Upper lobe of left lung (tissue), 6 donors: ENCODE measurements around the gene MYH13. TPM values are rescaled to one million over a fixed set of nuclear protein-coding genes. Genes with fewer than 3 reads are reported as not detected.

ENCODE experiments used
- ATAC-seq, 2 donors: fragments of 200-7000 bp; cut with Tn5 transposase; one replicate each; pipeline ENCODE4 v1.9.1; 2022; ENCODE audit warnings: mild to moderate bottlenecking in 2 of 2, moderate library complexity in 2 of 2; ENCODE audit not compliant: low FRiP score in 2 of 2
- DNase-seq, 2 donors: peaks; one replicate each; pipeline ENCODE4 v3.0.0-alpha.2; 2019 to 2020
- H3K27ac ChIP-seq, 4 donors: fragments of 200-600 bp; sonication (generic); one replicate each; pipeline ENCODE4 v1.5.1; 2016 to 2019
- H3K27me3 ChIP-seq, 4 donors: fragments of 200-600 bp; sonication (generic); one replicate each; pipeline ENCODE4 v1.5.1; 2017 to 2019
- H3K36me3 ChIP-seq, 4 donors: fragments of 200-600 bp; sonication (generic); one replicate each; pipeline ENCODE4 v1.5.1; 2016 to 2019
- H3K4me1 ChIP-seq, 4 donors: fragments of 200-600 bp; sonication (generic); one replicate each; pipeline ENCODE4 v1.5.1; 2018 to 2019
- H3K4me3 ChIP-seq, 4 donors: fragments of 200-600 bp; sonication (generic); one replicate each; pipeline ENCODE4 v1.5.1; 2017 to 2019; ENCODE audit warnings: mild to moderate bottlenecking in 2 of 4, moderate library complexity in 1 of 4
- H3K9me3 ChIP-seq, 4 donors: fragments of 200-600 bp; sonication (generic); one replicate each; pipeline ENCODE4 v1.5.1; 2018 to 2019
- EP300 ChIP-seq, 4 donors: sonication (generic); formaldehyde crosslinking; IDR thresholded peaks; one replicate each; pipeline ENCODE4 v1.5.1; 2017; ENCODE audit warnings: antibody characterized with exemption in 4 of 4, control low read depth in 2 of 4
- POLR2A ChIP-seq, 4 donors: fragments of 450-650 bp; IDR thresholded peaks; one replicate each; pipeline ENCODE4 v1.5.1; 2016 to 2017; ENCODE audit warnings: antibody characterized with exemption in 4 of 4, mild to moderate bottlenecking in 2 of 4
- POLR2AphosphoS5 ChIP-seq, 2 donors: sonication (generic); formaldehyde crosslinking; IDR thresholded peaks; one replicate each; pipeline ENCODE4 v1.5.1; 2017; ENCODE audit warnings: antibody characterized with exemption in 2 of 2
- WGBS, 2 donors: methylation state at CpG; one replicate each; pipeline ENCODE4 v1.1.5; 2017 to 2018; 5-methylcytosine and 5-hydroxymethylcytosine counted together
- total RNA-seq, 6 donors: library from RNA; depleted of rRNA in 4 of 6; stranded (reverse); fragments of >200 nt in 4 of 6; gene quantifications; one replicate each; pipeline versions ENCODE4 v1.1.0 to v1.2.1, GENCODE V29; 2016 to 2021
- TF ChIP-seq, protein P1 (sequence below), 6 experiments: fragments of 450-650 bp in 4 of 6; fragments of 200-600 bp in 2 of 6; sonication (generic) in 2 of 6; IDR thresholded peaks; one replicate each; pipeline ENCODE4 v1.5.1; 2016 to 2019; ENCODE audit warnings: antibody characterized with exemption in 6 of 6
- donor health status: DM: no; HTN: no; CAD: no; lungs with moderate emphysema.
- donor health status: DM: no; HTN: yes; CAD: no; lungs with severe emphysema.

Gene MYH13
- total RNA-seq, 6 donors from 2014 or later, result 0.09 to 1.0 TPM; not detected in 4

DNA sequence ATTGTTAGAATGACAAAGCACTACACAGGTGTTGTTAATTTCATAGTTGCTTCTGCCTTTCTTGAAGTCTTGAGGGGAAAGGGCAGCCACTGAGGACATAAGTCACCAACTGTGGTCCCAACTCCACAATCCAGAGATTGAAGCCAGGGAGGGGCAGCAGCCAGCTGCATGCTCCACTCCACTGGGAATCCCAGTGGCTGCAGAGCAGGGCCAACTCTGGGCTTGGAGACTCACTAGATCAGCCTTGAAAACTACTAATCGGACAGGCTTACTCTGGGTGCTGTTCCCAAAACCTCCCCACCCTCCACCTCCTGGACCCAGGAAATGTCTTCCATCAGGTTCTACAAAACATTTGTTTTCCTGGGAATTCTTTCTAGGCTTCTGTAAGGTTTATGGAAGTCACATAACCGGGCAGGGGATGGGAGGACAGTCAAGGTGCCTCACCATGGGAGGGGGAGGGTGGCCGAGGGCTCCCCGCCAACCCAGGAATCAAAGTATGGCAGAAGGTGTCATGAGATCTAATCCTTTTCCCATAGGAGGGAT, 68.0 kb downstream of the MYH13 start:
- Histone ChIP-seq H3K4me1 (no peaks in the 10 kb centered on the region), H3K36me3 (no peaks in the 10 kb centered on the region), H3K9me3 (no peaks in the 10 kb centered on the region), H3K4me3 (no peak overlapping the region), H3K27me3 (no peaks in the 10 kb centered on the region), H3K27ac (no peak overlapping the region)
- DNase-seq, result no peak
- TF ChIP-seq POLR2AphosphoS5 (IDR thresholded peaks at IDR 0.05) (no peak), POLR2A (IDR thresholded peaks at IDR 0.05) (no peak), EP300 (IDR thresholded peaks at IDR 0.05) (no peak)
- TF ChIP-seq, protein P1, sequence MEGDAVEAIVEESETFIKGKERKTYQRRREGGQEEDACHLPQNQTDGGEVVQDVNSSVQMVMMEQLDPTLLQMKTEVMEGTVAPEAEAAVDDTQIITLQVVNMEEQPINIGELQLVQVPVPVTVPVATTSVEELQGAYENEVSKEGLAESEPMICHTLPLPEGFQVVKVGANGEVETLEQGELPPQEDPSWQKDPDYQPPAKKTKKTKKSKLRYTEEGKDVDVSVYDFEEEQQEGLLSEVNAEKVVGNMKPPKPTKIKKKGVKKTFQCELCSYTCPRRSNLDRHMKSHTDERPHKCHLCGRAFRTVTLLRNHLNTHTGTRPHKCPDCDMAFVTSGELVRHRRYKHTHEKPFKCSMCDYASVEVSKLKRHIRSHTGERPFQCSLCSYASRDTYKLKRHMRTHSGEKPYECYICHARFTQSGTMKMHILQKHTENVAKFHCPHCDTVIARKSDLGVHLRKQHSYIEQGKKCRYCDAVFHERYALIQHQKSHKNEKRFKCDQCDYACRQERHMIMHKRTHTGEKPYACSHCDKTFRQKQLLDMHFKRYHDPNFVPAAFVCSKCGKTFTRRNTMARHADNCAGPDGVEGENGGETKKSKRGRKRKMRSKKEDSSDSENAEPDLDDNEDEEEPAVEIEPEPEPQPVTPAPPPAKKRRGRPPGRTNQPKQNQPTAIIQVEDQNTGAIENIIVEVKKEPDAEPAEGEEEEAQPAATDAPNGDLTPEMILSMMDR (IDR thresholded peaks at IDR 0.05), result no peak
- ATAC-seq, result no peak
- WGBS, 2 donors, result 76 to 87% methylated on average over 4 of the region's 4 CpGs

DNA sequence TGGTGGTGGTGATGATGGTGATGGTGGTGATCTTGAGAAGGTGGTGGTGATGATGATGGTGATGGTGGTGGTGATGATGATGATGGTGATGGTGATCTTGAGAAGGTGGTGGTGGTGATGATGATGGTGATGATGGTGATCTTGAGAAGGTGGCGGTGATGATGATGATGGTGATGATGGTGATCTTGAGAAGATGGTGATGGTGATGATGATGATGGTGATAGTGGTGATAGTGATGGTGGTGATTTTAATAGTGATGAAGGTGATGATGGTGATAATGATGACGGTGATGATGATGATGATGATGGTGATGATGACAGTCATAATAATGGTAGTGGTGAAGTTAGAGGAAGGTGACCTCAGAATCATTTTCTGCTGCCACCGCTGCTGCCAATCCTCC, 75.1 kb downstream of the MYH13 start:
- Histone ChIP-seq H3K4me1 (no peaks in the 10 kb centered on the region), H3K27ac (no peak overlapping the region), H3K4me3 (no peak overlapping the region), H3K9me3 (no peaks in the 10 kb centered on the region), H3K27me3 (no peaks in the 10 kb centered on the region), H3K36me3 (no peaks in the 10 kb centered on the region)
- ATAC-seq, result no peak
- TF ChIP-seq POLR2AphosphoS5 (IDR thresholded peaks at IDR 0.05) (no peak), EP300 (IDR thresholded peaks at IDR 0.05) (no peak), POLR2A (IDR thresholded peaks at IDR 0.05) (no peak)
- TF ChIP-seq, protein P1 (IDR thresholded peaks at IDR 0.05), result no peak
- DNase-seq, result no peak
- 93 to 95% methylated on average over 3 of the region's 3 CpGs for WGBS, 2 donors

DNA sequence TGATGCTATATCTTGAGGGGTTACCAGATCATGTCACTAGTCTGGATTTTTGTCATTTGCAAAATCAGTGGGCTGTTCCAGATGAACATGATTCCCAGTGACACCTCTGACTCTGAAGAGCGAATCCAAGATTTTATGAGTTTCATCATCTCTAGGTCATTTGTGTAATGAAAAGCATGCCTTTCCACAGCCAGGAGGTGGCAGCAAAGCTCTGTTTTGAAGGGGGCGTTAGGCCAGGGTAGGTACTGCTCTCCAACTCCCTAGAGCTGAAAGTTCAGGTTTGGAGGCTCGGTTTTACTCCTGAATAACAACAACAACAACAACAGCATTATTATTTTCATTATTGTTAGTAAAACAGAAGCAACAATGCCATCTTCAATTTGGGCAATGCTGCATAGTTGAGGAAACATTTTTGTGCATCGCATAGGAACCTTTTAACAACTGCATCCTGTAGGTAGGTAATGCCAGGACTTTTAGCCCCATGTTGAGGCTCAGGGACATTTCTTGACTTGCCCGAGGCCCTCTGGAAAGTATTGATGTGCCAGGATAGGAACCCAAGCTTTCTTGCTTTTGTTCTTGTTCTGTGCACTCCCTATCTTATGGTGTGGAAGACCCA, 77.0 kb downstream of the MYH13 start:
- TF ChIP-seq POLR2AphosphoS5 (IDR thresholded peaks at IDR 0.05), result no peak
- TF ChIP-seq, protein P1 (IDR thresholded peaks at IDR 0.05), result peak in 4 of 6 experiments; percentile 45 to 68 (median 53)
- TF ChIP-seq EP300 (IDR thresholded peaks at IDR 0.05), result no peak
- no peak for TF ChIP-seq POLR2A (IDR thresholded peaks at IDR 0.05)

DNA sequence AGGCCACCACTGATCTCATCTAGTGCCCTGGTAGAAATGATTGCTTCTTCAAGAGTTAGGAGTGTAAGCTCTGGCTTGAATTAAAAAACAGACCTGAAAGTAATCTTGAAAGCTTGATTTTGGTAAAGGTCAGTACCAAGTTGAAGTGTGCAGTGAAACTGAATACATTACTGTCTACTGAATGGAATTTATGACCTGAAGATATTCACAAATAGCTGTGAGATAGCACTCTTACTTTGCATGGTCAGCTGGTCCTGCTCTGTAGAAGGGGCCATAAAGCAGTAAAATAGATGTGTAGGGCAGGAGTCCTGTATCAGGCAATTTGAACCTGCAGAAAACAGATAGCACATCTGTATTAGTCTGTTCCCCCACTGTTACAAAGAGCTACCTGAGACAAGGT, 78.6 kb downstream of the MYH13 start:
- H3K27ac ChIP-seq, result no peak overlapping the region
- no peak for ATAC-seq
- H3K4me1 ChIP-seq, result peaks cover 0 to 4% (median 0%) of the 10 kb centered on the region in 4 donors
- H3K27me3 ChIP-seq, result no peaks in the 10 kb centered on the region
- no peak overlapping the region for H3K4me3 ChIP-seq
- DNase-seq, result no peak
- TF ChIP-seq, protein P1 (IDR thresholded peaks at IDR 0.05), result no peak
- TF ChIP-seq EP300 (IDR thresholded peaks at IDR 0.05), result no peak
- TF ChIP-seq POLR2A (IDR thresholded peaks at IDR 0.05), result no peak
- TF ChIP-seq POLR2AphosphoS5 (IDR thresholded peaks at IDR 0.05), result no peak
- no peaks in the 10 kb centered on the region for H3K36me3 ChIP-seq
- H3K9me3 ChIP-seq, result no peaks in the 10 kb centered on the region

More for the DNA sequence above, 77.0 kb downstream of the MYH13 start:
- Histone ChIP-seq H3K27ac (no peak overlapping the region), H3K4me3 (no peak overlapping the region), H3K9me3 (no peaks in the 10 kb centered on the region), H3K4me1 (no peaks in the 10 kb centered on the region), H3K36me3 (no peaks in the 10 kb centered on the region), H3K27me3 (no peaks in the 10 kb centered on the region)
- DNase-seq (peak in 1 of 2 donors; percentile 35), ATAC-seq (peak in 1 of 2 donors; percentile 63)
- 37 to 38% methylated on average over 5 of the region's 5 CpGs for WGBS, 2 donors
